Esophagus squamous epithelium (tissue), 4 donors: Measurements from ENCODE around the gene SDHAF3.

ENCODE experiments used
- CTCF ChIP-seq, 6 experiments: fragments of 450-650 bp in 4 of 6; fragments of 200-600 bp in 2 of 6; sonication (generic) in 2 of 6; IDR thresholded peaks; one replicate each; pipeline ENCODE4 v1.5.1; 2016 to 2019; ENCODE audit warnings: antibody characterized with exemption in 6 of 6, mild to moderate bottlenecking in 4 of 6, moderate library complexity in 4 of 6
- POLR2A ChIP-seq, 4 donors: fragments of 450-650 bp; IDR thresholded peaks; one replicate each; pipeline ENCODE4 v1.6.1; 2017; ENCODE audit warnings: antibody characterized with exemption in 4 of 4, mild to moderate bottlenecking in 4 of 4, moderate library complexity in 3 of 4

DNA sequence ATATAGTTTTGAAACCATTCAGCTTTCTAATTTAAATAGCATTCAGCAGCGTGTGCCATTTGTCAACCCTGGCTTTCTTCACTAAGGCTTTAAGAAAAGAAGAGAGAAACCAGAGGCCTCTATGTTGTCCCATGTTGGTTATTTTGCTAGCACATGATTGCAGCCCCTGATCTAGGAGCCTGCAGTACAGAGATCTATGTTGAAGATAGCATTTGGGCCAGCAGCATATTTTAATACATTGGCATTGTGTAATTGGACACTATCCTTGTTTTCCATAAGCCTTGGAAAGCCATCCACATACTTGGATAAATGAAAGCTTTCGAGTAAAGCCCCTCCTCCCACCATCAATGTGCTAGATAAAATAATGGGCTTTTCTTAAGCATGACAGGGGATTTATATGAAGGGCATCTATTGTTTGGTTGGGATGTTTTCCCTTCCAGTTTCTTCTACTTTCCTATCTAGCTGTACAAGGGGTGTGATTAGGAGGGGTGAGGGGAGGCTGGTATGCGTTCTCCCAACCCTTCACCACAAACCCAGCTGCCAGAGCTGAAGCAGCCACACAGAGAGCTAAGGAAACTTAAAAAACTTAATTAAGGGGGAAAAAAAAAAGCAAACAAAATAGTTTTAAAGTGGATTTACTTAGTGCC is 23.1 kb upstream of the SDHAF3 start:
- TF ChIP-seq CTCF (IDR thresholded peaks at IDR 0.05) (no peak), POLR2A (IDR thresholded peaks at IDR 0.05) (no peak)
